ENCODE results near the gene FREM1. TPM values are rescaled to one million over a fixed set of nuclear protein-coding genes. Genes with fewer than 3 reads are reported as not detected.

FREM1 gene
- total and polyA plus RNA-seq, 2 of the 13 experiments (the other 11 are each of a cell fraction or from before 2014, with no cell fraction given), result 64.3 to 202 TPM

- TF ChIP-seq TFE3 (CRISPR knock-in tag; IDR thresholded peaks at IDR 0.05), result peak; percentile 50; the same call in 1 of the 2 replicates
- no peak for TF ChIP-seq KIAA2018 (CRISPR knock-in tag; IDR thresholded peaks at IDR 0.05; ENCODE audit: borderline replicate concordance)
- 0 out of 2 replicates have a peak, but pooled peaks have one; percentile 43 for TF ChIP-seq ZNF776 (CRISPR knock-in tag; IDR thresholded peaks at IDR 0.05)
- TF ChIP-seq JUN (CRISPR knock-in tag; IDR thresholded peaks at IDR 0.05), result no peak; the same call in 1 of the 2 replicates
- peak; percentile 59; the same call in 1 of the 2 replicates for TF ChIP-seq ZNF777 (CRISPR knock-in tag; IDR thresholded peaks at IDR 0.05)
- TF ChIP-seq HOXA7 (CRISPR knock-in tag; IDR thresholded peaks at IDR 0.05), result no peak
- no peak for TF ChIP-seq ZNF710 (CRISPR knock-in tag; IDR thresholded peaks at IDR 0.05; ENCODE audit: borderline replicate concordance)
- TF ChIP-seq SNRNP70 (IDR thresholded peaks at IDR 0.05; ENCODE audit: low read depth, low read length), result no peak
- TF ChIP-seq POGZ (CRISPR knock-in tag; IDR thresholded peaks at IDR 0.05), result peak; percentile 74; the same call in 1 of the 2 replicates
- no peak for TF ChIP-seq ATF5 (CRISPR knock-in tag; IDR thresholded peaks at IDR 0.05; ENCODE audit: low read depth)
- peak; percentile 73 for TF ChIP-seq ELF1 (CRISPR knock-in tag; IDR thresholded peaks at IDR 0.05)
Observed at GRCh38 chr9:14693251-14693861, 216.9 kb downstream of the FREM1 start, which contains the start of gene ZDHHC21 (continued).
